Endothelial cell of umbilical vein (primary cell): ENCODE measurements around the gene HLA-DOA. TPM values are rescaled to one million over a fixed set of nuclear protein-coding genes. Genes with fewer than 3 reads are reported as not detected.

Experiments
- BruUV-seq: library from RNA; stranded (reverse); fragments of 400-500 nt; replicated peaks from 2 replicates; lab custom pipeline; 2021; lab: Mats Ljungman, UMichigan
- CTCF ChIA-PET: fragments of 300-600, 350-600 bp; sonication (Branson Sonifier 250); formaldehyde crosslinking; loops from one replicate; lab custom pipeline; 2021; ENCODE audit warnings: antibody characterized with exemption, inconsistent platforms; lab: Charles Lee
- POLR2A ChIA-PET: fragments of 300-600, 350-600 bp; sonication (Branson Sonifier 250); formaldehyde crosslinking; loops from one replicate; lab custom pipeline; 2021; ENCODE audit warnings: antibody characterized with exemption, inconsistent platforms; lab: Charles Lee
- DNase-seq: peaks from one replicate; pipeline ENCODE4 v3.0.0-alpha.2; 2011; ENCODE audit warnings: low read depth, low spot score
- FAIRE-seq: peaks from 2 replicates; lab custom pipeline; 2011; peaks lifted over from hg19 to GRCh38; lab: Jason Lieb, UNC
- H2AFZ ChIP-seq: 2 replicates; pipeline ENCODE4 v1.6.0; 2012; ENCODE audit warnings: low read depth, low read length, control low read depth, inconsistent platforms
- H3K27ac ChIP-seq: 2 replicates; pipeline ENCODE4 v1.5.1; 2011; ENCODE audit warnings: low read depth, mild to moderate bottlenecking, control low read depth, low read length, moderate library complexity; ENCODE audit not compliant: insufficient read depth
- H3K27me3 ChIP-seq, 2 experiments: 2 replicates each; pipeline versions ENCODE4 v1.6.0 to v1.6.1; 2011; ENCODE audit warnings: low read length in 2 of 2, mixed read lengths in 1 of 2; ENCODE audit not compliant: control insufficient read depth in 2 of 2, insufficient read depth in 2 of 2
- H3K36me3 ChIP-seq, 2 experiments: 2 replicates in 1 of 2; 3 replicates in 1 of 2; pipeline ENCODE4 v1.5.1; 2011; ENCODE audit warnings: low read length in 2 of 2, mild to moderate bottlenecking in 1 of 2, moderate library complexity in 1 of 2; ENCODE audit not compliant: control insufficient read depth in 2 of 2, insufficient read depth in 2 of 2; ENCODE audit errors: extremely low read depth in 1 of 2
- H3K4me1 ChIP-seq: 3 replicates; pipeline ENCODE4 v1.5.1; 2011; ENCODE audit warnings: mild to moderate bottlenecking, low read length; ENCODE audit not compliant: control insufficient read depth, insufficient read depth; ENCODE audit errors: extremely low read depth
- H3K4me2 ChIP-seq: 2 replicates; pipeline ENCODE4 v1.6.1; 2011; ENCODE audit warnings: low read length, control low read depth, mixed read lengths; ENCODE audit not compliant: insufficient read depth
- H3K4me3 ChIP-seq, 3 experiments: fragments of 200-600 bp in 1 of 3; sonication (generic), shearing (Covaris generic) in 1 of 3; replicated peaks in 1 of 3; 2 replicates each; pipeline ENCODE4 v1.5.1; 2011 to 2016; ENCODE audit warnings: control low read depth in 3 of 3, low read length in 3 of 3, mild to moderate bottlenecking in 2 of 3, inconsistent platforms in 1 of 3, low read depth in 1 of 3, moderate library complexity in 1 of 3; ENCODE audit not compliant: insufficient read depth in 1 of 3
- H3K79me2 ChIP-seq: 2 replicates; pipeline ENCODE4 v1.6.0; 2012; ENCODE audit warnings: low read length, inconsistent platforms; ENCODE audit not compliant: control insufficient read depth, insufficient read depth
- H3K9ac ChIP-seq: replicated peaks from 2 replicates; pipeline ENCODE3; 2011; ENCODE audit warnings: low read length, control low read depth; ENCODE audit not compliant: insufficient read depth; ENCODE audit errors: extremely low read depth
- H3K9me1 ChIP-seq: replicated peaks from 3 replicates; pipeline ENCODE4 v1.6.0; 2011; ENCODE audit warnings: mild to moderate bottlenecking, low read length; ENCODE audit not compliant: control insufficient read depth, insufficient read depth; ENCODE audit errors: extremely low read depth
- H3K9me3 ChIP-seq: replicated peaks from 2 replicates; pipeline ENCODE4 v1.5.1; 2012; ENCODE audit warnings: low read length, inconsistent platforms; ENCODE audit not compliant: control insufficient read depth, insufficient read depth
- H4K20me1 ChIP-seq: replicated peaks from 2 replicates; pipeline ENCODE3; 2011; ENCODE audit warnings: mild to moderate bottlenecking, low read length; ENCODE audit not compliant: control insufficient read depth, insufficient read depth; ENCODE audit errors: extremely low read depth
- EZH2 ChIP-seq: IDR thresholded peaks from 2 replicates; pipeline ENCODE4 v1.6.1; 2012; ENCODE audit warnings: borderline replicate concordance, low read depth, mild to moderate bottlenecking, moderate library complexity, low read length, inconsistent platforms; ENCODE audit not compliant: severe bottlenecking
- FOS ChIP-seq: IDR thresholded peaks from 2 replicates; pipeline ENCODE4 v1.6.1; 2011; ENCODE audit warnings: mild to moderate bottlenecking, low read length, moderate library complexity, borderline replicate concordance; ENCODE audit not compliant: insufficient read depth
- MYC ChIP-seq: IDR thresholded peaks from one replicate; pipeline ENCODE4 v1.6.1; 2011; ENCODE audit warnings: mild to moderate bottlenecking, low read depth, low read length
- POLR2A ChIP-seq: IDR thresholded peaks from 2 replicates; pipeline ENCODE4 v1.6.1; 2012; ENCODE audit warnings: low read depth, mild to moderate bottlenecking, control low read depth, low read length
- POLR2AphosphoS5 ChIP-seq: IDR thresholded peaks from 2 replicates; pipeline ENCODE4 v1.6.1; 2012; ENCODE audit warnings: low read depth, mild to moderate bottlenecking, control low read depth, low read length, moderate library complexity; ENCODE audit not compliant: insufficient read depth
- dilution Hi-C: fragments of 300-500 bp; cut with MboI; formaldehyde crosslinking; loops from one replicate; pipeline ENCODE4 v1.15.0; 2019; ENCODE audit warnings: low sequenced_read_pairs; ENCODE audit not compliant: extremely low pct_ligation_motif_present
- intact Hi-C: fragments of 100-400 bp; cut with micrococcal nuclease; formaldehyde crosslinking; loops from one replicate; pipeline ENCODE4 v1.10.0; 2022
- polyA plus RNA-seq, 4 experiments: library from polyadenylated mRNA; depleted of rRNA in 3 of 4; stranded (reverse) in 3 of 4; unstranded in 1 of 4; fragments of >200 nt; gene quantifications; 2 replicates each; pipeline versions ENCODE4 v1.2.1 to v1.2.3, GENCODE V29; 2011 to 2012; ENCODE audit warnings: missing spikeins in 1 of 4
- total RNA-seq: library from RNA; stranded (reverse); gene quantifications from 2 replicates; pipeline ENCODE4 v1.2.3, GENCODE V29; 2021
- TF ChIP-seq, protein P1 (sequence below): IDR thresholded peaks from 2 replicates; pipeline ENCODE4 v1.6.1; 2011; ENCODE audit not compliant: insufficient read depth, insufficient read length

The HLA-DOA gene
- total and polyA plus RNA-seq, 2 donors (not counting 3 experiments of a cell fraction or from before 2014, with no cell fraction given): not detected

DNA sequence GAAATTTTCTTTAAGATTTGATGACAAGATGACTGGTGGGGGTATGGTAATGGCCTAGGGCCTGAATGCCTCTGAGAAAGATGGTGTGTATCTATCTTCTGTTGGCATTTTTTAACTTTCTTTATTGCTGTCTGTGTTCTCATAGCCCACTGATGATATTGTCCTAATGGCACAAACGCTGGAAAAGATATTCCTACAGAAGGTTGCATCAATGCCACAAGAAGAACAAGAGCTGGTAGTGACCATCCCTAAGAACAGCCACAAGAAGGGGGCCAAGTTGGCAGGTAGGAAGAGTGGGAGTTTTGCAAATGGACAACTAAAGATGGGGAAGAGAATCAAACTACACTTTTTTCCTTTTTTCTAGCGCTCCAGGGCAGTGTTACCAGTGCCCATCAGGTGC, 33.5 kb downstream of the HLA-DOA start:
- TF ChIP-seq POLR2AphosphoS5: no peak
- TF ChIP-seq EZH2: no peak
- TF ChIP-seq MYC: no peak
- no peak for TF ChIP-seq POLR2A
- TF ChIP-seq FOS: no peak
- TF ChIP-seq, protein P1, sequence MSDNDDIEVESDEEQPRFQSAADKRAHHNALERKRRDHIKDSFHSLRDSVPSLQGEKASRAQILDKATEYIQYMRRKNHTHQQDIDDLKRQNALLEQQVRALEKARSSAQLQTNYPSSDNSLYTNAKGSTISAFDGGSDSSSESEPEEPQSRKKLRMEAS: no peak
- no peak overlapping the region for H2AFZ ChIP-seq
- H3K27ac ChIP-seq: no peak overlapping the region
- peaks cover 51 to 58% of the 10 kb centered on the region in 2 experiments for H3K36me3 ChIP-seq
- no peak overlapping the region for H3K9ac ChIP-seq
- no peaks in the 10 kb centered on the region for H3K9me3 ChIP-seq
- peaks cover 16% of the 10 kb centered on the region for H3K4me1 ChIP-seq
- peak overlapping the region; percentile 69 for H3K4me2 ChIP-seq
- H3K27me3 ChIP-seq: no peaks in the 10 kb centered on the region
- no peak for FAIRE-seq
- H3K79me2 ChIP-seq: peaks cover 75% of the 10 kb centered on the region
- no peak for DNase-seq
- BruUV-seq: no TSS peak
- dilution Hi-C loops (no loop called here), intact Hi-C loops (loop anchor here (2.0 to 10.0 kb wide), 2 partner anchors 43 to 439 kb away; partner anchors contain the start of genes CUTA and PHF1)
- H3K9me1 ChIP-seq: no peaks in the 10 kb centered on the region
- ChIA-PET CTCF (interaction anchor here (1.3 to 13.7 kb wide), 3 partner anchors 9 to 43 kb away, joined by 3 to 187 read pairs (median 181); no protein-coding TSS in a partner anchor), POLR2A (interaction anchor here (1.0 kb wide), 1 partner anchor 10 kb away, joined by 3 read pairs; no protein-coding TSS in a partner anchor)
- peaks cover 33% of the 10 kb centered on the region for H4K20me1 ChIP-seq
- peak overlapping the region in 1 of 3 experiments; percentile 94 for H3K4me3 ChIP-seq
